OCI-LY7 (cell line): ENCODE results near the gene DDIAS.

Experiments used
- EZH2phosphoT487 ChIP-seq: fragments of 200-600 bp; sonication (generic); IDR thresholded peaks from 2 replicates; pipeline ENCODE4 v1.6.1; 2018; ENCODE audit warnings: low read depth, borderline replicate concordance, mild to moderate bottlenecking, mixed run types, antibody characterized with exemption, low read length, moderate library complexity, mixed read lengths
- TF ChIP-seq, protein P1 (sequence below): fragments of 200-600 bp; sonication (generic); conservative IDR thresholded peaks from 2 replicates; pipeline ENCODE4 v1.5.1; 2014; ENCODE audit warnings: mild to moderate bottlenecking, antibody characterized with exemption, low read length, moderate library complexity, mixed read lengths

DNA sequence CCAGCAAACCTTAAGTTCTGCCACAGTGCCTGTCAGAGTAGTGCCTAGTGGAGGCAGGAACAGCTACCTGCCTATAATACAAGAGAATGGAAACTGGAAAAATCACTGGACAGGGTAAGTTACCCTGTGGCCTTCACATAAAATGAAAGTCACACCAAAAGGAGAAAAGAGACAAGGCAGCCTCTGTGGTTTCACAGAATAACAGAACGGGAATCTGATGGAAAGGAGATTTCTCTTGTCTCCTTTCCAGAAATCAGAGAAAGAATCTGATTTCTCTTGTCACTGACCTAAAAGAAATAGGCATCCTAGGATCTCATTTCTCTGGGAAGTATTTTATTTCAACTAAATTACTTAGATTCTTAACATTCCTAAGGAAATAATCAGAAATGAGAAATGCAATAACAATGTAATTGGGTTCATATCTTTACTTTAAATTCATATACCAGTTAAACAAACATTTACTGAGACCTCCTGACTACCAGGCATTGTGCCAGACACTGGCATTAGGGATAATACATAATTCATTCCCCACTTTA, 42.9 kb upstream of the DDIAS start:
- TF ChIP-seq, protein P1, sequence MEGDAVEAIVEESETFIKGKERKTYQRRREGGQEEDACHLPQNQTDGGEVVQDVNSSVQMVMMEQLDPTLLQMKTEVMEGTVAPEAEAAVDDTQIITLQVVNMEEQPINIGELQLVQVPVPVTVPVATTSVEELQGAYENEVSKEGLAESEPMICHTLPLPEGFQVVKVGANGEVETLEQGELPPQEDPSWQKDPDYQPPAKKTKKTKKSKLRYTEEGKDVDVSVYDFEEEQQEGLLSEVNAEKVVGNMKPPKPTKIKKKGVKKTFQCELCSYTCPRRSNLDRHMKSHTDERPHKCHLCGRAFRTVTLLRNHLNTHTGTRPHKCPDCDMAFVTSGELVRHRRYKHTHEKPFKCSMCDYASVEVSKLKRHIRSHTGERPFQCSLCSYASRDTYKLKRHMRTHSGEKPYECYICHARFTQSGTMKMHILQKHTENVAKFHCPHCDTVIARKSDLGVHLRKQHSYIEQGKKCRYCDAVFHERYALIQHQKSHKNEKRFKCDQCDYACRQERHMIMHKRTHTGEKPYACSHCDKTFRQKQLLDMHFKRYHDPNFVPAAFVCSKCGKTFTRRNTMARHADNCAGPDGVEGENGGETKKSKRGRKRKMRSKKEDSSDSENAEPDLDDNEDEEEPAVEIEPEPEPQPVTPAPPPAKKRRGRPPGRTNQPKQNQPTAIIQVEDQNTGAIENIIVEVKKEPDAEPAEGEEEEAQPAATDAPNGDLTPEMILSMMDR = no peak
- no peak for TF ChIP-seq EZH2phosphoT487
